NCI-H1417 (cell line): ENCODE results near the gene PRXL2A.
"Not testable (repeated sequence)": the region's sequence is repeated elsewhere in the genome, so short reads cannot be mapped to it uniquely, and the experiment has no call there.

ENCODE experiments used
- DNase-seq, 3 experiments: peaks; one replicate each; lab custom pipeline; 2025; lab: John Stamatoyannopoulos, UW

The PRXL2A gene

DNA sequence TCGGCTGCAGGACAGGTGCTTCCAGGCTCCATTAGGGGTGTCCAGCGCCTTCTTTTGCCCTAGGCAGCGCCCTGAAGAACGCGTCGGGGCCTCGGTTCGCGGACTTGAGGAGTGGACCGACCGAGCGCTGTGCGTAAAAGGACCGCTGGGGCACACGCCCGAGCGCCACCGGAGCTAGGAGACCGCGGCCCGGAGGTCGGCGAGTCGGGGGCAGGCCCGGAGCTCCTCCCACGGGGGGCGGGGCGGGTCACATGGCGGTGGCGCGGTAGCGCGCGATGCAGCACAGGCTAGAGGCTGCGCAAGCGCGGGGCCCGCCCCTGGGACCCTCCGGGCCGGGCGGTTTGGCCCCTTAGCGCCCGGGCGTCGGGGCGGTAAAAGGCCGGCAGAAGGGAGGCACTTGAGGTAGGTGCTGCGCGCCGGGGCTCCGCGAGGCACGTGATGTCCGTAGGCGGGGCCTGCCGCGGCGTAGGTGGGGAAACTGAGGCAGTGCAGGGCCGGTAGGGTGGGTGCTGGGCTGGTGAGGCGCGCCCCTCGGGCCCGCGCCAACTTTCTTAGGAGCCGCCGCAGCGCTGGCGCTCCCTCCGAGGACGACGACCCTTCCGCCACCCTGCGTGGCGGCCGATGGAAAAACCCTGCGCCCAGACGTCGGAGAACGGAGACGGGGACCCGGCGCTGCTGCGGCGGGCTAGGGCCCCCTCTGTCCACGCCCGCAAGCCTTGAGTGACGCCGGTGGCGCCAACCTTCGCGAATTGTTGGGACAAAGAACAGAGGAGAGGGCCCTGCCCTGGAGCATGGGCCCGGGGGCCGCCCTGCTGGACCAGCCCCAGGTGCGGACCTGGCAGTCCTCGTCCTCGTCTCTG, at the start of gene PRXL2A:
Gene PRXL2A, plus strand, starts transcription at position 310 of the 860 bp plus-strand sequence. CDS start 11,917 bp downstream, outside the sequence.
- peak; percentile 69 to 88 (median 81) for DNase-seq

DNA sequence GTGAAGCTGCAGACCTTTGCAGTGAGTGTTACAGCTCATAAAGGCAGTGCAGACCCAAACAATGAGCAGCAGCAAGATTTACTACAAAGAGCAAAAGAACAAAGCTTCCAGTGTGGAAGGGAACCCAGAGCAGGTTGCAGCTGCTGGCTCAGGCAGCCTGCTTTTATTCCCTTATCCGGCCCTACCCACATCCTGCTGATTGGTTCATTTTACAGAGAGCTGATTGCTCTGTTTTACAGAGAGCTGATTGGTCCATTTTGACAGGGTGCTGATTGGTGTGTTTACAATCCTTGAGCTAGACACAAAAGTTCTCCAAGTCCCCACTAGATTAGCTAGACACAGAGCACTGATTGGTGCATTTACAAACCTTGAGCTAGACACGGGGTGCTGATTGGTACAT, 49.4 kb upstream of the PRXL2A start:
- DNase-seq, result not testable (repeated sequence)

GRCh38 chr10:80359644-80360043, 48.7 kb upstream of the PRXL2A start:
- DNase-seq, result no peak

- DNase-seq, result no peak
These were observed 42.8 kb upstream of the PRXL2A start for GRCh38 chr10:80365510-80365909.

DNA sequence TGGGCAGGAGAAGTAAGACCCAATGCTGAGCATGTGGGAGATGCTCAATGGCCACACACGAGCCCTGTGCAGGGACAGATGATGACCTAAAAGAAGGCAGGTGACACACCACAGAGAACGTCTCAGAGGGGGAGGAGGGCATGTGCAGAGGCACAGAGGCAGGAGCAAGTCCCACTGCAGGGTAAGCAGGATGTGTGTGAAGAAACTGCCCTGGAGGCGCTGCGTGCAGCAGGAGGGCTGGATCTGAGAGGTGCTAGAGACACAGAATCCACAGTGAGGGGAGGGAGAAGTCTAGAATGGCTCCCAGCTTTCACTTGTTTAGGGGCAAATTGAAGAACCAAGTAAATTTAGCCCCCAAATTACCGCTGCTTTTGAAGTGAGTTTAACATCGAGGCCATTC, 36.9 kb upstream of the PRXL2A start:
- DNase-seq, result peak in 1 of 3 experiments; percentile 1

- DNase-seq, result no peak
These were observed 35.7 kb upstream of the PRXL2A start for GRCh38 chr10:80372675-80373074.

DNA sequence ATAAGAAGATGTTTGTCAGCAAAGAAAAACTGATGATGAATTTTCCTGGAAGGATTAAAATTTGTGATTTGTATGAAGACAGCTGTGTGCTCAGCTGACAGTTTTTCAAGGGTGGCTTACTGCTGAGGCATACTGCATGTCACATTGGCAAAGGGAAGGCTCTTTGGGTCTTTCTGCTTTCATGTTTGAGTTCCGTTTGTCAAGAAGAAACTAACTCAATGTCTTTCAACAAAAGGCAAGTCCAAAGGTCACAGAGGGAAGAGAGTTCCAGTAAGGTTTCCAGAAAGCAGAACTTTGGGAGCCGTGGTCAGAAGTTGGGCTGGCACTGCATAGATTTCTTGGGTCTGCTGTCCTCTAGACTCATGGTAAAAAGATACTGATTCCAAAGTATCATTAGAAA, 34.8 kb upstream of the PRXL2A start:
- DNase-seq, result no peak

GRCh38 chr10:80379701-80380100, 28.6 kb upstream of the PRXL2A start:
- no peak for DNase-seq

DNA sequence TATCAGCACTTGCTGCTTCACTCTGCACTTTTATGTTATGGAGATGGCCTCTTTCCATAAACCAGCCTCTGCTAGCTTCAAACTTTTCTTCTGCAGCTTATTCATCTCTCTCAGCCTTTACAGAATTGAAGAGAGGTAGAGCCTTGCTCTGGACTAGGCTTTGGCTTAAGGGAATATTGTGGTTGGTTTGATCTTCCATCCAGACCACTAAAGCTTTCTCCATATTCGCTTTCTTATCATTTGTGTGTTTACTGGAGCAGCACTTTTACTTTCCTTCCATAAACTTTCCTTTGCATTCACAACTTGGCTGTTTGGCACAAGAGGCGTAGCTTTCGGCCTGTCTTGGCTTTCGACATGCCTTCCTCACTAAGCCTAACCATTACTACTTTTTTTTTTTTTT, 28.2 kb upstream of the PRXL2A start:
- no peak for DNase-seq

DNA sequence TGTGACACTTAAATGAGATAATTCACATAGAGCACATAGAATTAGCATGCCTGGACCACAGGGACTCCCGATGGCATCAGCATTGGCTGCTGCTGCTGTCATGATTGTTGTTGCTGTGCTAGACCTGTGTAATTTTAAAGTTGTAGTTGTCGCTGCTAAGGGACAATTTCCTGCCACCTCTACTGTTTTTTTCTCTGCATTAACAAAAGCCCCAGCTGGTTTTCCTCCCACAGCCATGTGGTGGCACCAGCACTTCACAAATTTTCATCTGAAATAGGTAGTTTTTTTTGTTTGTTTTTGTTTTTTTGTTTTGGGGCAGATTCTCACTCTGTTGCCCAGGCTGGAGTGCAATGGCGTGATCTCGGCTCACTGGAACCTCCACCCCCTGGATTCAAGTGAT, 25.4 kb upstream of the PRXL2A start:
- DNase-seq, result peak in 2 of 3 experiments; percentile 0 to 31

DNA sequence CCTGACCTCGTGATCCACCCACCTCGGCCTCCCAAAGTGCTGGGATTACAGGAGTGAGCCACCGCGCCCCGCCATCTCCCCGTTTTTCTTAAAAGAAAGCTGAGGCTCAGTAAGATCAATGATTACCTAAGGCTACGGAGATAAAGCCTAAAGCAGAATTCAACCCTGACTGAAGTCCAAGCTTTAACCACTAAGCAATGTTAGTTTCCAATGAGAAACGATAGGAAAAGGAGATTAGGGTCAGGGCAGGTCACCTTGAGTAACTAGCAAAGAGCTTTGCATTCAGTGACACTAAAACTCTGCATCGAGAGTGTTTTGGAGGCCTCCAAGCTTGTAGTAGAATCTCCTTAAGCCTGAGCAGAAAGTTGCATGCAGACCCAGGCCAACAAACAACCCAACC, 17.6 kb upstream of the PRXL2A start:
- DNase-seq, result no peak

GRCh38 chr10:80392250-80392649, 16.1 kb upstream of the PRXL2A start:
- DNase-seq, result no peak

DNA sequence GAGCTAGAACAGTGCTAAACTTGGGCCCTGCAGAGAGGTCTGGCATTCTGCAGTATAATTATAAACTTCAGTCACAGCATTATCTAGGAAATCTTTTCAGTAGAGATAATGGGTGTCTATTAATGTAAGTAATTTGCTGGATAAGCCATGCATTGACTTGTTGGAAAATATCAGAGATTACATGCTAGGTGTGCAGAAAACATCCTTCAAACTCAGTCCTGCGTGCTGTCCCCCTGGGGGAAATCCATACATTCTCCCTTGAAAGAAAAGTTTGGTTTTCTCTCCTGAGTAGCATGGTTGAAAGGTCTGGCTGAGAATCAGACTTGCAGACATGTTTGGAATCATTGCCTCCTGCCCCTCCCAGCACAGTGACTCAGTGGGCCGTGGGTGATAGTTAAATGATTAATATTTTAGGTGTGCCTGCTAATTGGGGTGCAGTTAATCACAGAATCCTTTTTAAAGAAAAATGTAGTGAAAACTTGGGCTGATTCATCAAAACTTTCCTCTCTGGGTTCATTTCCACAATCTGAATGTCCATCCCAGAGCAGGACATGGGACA, 13.9 kb upstream of the PRXL2A start:
- no peak for DNase-seq

DNA sequence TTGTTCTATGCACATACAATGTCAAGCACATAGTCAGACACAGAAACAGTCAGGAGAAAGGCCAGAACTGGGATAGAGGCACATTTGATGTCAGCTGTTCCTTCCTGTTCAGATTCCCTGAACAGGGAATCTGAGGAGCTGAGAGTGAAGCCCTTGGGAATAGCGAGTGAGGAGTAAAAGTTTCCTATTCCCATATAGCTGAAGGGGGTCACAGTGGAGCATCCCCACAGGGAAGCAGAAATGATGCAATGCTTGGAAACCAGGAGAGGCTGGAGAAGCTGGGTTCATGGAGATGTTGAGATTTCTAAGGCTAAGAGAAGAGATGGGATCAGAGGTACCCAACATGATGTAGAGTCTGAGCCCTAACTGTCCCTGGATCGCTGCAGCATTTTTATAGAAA, 11.3 kb upstream of the PRXL2A start:
- no peak for DNase-seq

GRCh38 chr10:80400136-80400804, 8.1 kb upstream of the PRXL2A start:
- no peak for DNase-seq

- DNase-seq, result no peak
These were observed 3.3 kb upstream of the PRXL2A start for GRCh38 chr10:80405035-80405434.

- peak in 1 of 3 experiments; percentile 17 for DNase-seq
These were observed 2.7 kb upstream of the PRXL2A start for GRCh38 chr10:80405626-80406025.

DNA sequence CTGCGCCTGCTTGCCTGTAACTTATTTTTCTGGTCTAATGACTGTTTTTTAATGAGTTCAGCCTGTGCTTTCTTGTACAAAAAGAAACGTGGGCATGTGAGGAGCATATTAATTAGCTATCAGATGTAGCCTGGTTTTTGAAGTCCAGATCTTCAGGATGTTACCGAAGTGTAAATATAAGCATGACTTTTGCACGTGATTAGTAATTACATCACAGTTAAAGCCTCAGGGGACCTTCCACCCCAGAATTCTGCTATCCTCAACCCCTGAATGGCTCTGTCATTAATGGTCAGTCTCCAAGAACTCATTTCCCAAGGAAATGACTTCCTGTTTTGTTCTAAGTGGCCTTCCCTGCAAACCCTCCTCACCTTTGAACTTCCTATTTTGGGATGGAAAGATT, 2.1 kb upstream of the PRXL2A start:
- DNase-seq, result no peak

GRCh38 chr10:80407812-80408241, 524 bp upstream of the PRXL2A start:
- DNase-seq, result peak; percentile 26 to 85 (median 63)

DNA sequence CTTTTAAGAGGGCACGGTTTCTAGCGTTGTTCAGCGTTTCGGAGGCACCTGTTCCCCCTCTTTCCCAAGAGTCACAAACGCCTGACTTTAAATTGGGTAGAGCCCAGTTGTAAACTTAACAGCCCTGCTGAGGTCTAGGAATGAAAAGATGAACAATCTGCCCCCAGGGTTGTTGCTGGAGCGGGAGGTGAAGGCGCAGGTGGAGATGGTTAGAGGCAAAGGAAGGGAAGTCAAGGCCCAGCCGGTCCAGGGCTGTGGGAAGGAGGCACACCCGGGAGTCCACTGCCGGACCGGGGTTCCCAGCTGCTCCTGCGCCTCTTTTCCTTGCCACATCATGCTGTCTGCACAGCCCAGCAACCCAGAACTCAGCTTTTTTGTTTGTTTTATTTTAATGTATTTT, 770 bp downstream of the PRXL2A start:
- peak in 2 of 3 experiments; percentile 27 to 53 for DNase-seq

- no peak for DNase-seq
These were observed 1.8 kb downstream of the PRXL2A start for GRCh38 chr10:80410122-80410521.

GRCh38 chr10:80410578-80411145, 2.3 kb downstream of the PRXL2A start:
- DNase-seq, result no peak

DNA sequence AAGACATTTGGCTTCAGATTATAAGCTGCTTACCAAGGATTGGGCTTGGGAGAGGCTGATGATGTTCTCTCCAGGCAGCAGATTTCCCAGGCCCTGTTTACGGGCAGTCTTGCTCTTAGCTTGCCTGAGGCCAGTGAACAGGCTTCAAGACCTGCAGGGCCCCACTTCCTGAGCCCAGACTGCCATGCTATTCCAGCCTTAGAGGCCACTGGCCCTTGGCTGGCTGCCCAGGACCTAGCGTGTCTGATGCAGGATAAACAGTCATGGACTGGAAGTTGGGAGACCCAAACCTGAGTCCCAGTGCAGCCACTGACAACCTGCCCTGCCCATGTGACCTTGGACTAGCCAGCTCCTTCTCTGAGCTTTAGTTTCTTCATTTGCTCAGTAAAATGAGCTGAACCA, 2.9 kb downstream of the PRXL2A start:
- no peak for DNase-seq
